Activated CD8-positive, alpha-beta memory T cell treated with anti-CD3 and anti-CD28 coated beads, Interleukin-2, amount 50 U/mL, for 1 hour (primary cell): ENCODE measurements around the gene C16orf54.
"Not testable (repeated sequence)": the region's sequence is repeated elsewhere in the genome, so short reads cannot be mapped to it uniquely, and the experiment has no call there.

ENCODE experiments used
- DNase-seq: peaks from one replicate; pipeline ENCODE4 v3.0.0-alpha.2; 2020; ENCODE audit errors: extremely low read depth

The C16orf54 gene

GRCh38 chr16:29745853-29746345 is at the start of gene C16orf54:
C16orf54 (minus strand) TSS chr16:29745990; CDS start chr16:29744951, 1,039 bp downstream.
- peak; percentile 93 for DNase-seq

- no peak for DNase-seq
Observed at GRCh38 chr16:29794231-29794710, 48.5 kb upstream of the C16orf54 start.

GRCh38 chr16:29793153-29793552 is 47.4 kb upstream of the C16orf54 start:
- DNase-seq = not testable (repeated sequence)

- DNase-seq = no peak
Observed at GRCh38 chr16:29791845-29792807, 46.3 kb upstream of the C16orf54 start.

GRCh38 chr16:29790949-29791844 is 45.4 kb upstream of the C16orf54 start:
- DNase-seq = no peak

GRCh38 chr16:29790183-29790948 is 44.6 kb upstream of the C16orf54 start, which contains the start of gene KIF22:
KIF22 (plus strand) TSS chr16:29790751; CDS start chr16:29790760, 9 bp downstream.
- DNase-seq = peak; percentile 99

GRCh38 chr16:29789775-29790182 is 44.0 kb upstream of the C16orf54 start:
- DNase-seq = no peak

- not testable (repeated sequence) for DNase-seq
Observed at GRCh38 chr16:29787155-29787554, 41.4 kb upstream of the C16orf54 start.

- peak; percentile 43 for DNase-seq
Observed at GRCh38 chr16:29784901-29785500, 39.2 kb upstream of the C16orf54 start.

- DNase-seq = no peak
Observed at GRCh38 chr16:29784157-29784556, 38.4 kb upstream of the C16orf54 start.

- DNase-seq = not testable (repeated sequence)
Observed at GRCh38 chr16:29783094-29783953, 37.5 kb upstream of the C16orf54 start.

GRCh38 chr16:29779474-29779873 is 33.7 kb upstream of the C16orf54 start:
- no peak for DNase-seq

- no peak for DNase-seq
Observed at GRCh38 chr16:29777576-29778350, 32.0 kb upstream of the C16orf54 start, which contains the start of gene ZG16. ZG16 (plus strand) TSS chr16:29778256; CDS start chr16:29779267, 1,011 bp downstream.

- DNase-seq = no peak
Observed at GRCh38 chr16:29775742-29776408, 30.1 kb upstream of the C16orf54 start.

GRCh38 chr16:29774730-29775129 is 28.9 kb upstream of the C16orf54 start:
- no peak for DNase-seq

- DNase-seq = not testable (repeated sequence)
Observed at GRCh38 chr16:29772330-29772729, 26.5 kb upstream of the C16orf54 start.

GRCh38 chr16:29770250-29770929 is 24.6 kb upstream of the C16orf54 start:
- no peak for DNase-seq

GRCh38 chr16:29769507-29769906 is 23.7 kb upstream of the C16orf54 start:
- no peak for DNase-seq
